SK-N-SH treated with all-trans-retinoic acid at 6 μM for 48 hours (cell line): ENCODE results near the gene AKAP7.
"Not testable (repeated sequence)": the region's sequence is repeated elsewhere in the genome, so short reads cannot be mapped to it uniquely, and the experiment has no call there.

Source experiments
- ATAC-seq: fragments of 200-7000 bp; cut with Tn5 transposase; 3 replicates; pipeline ENCODE4 v1.9.1; 2020; ENCODE audit warnings: mild to moderate bottlenecking, moderate library complexity
- ARNTL ChIP-seq: fragments of 450-650 bp; formaldehyde crosslinking; IDR thresholded peaks from 2 replicates; pipeline ENCODE4 v1.5.0; 2020; ENCODE audit warnings: low read depth, mild to moderate bottlenecking, moderate library complexity, borderline replicate concordance
- BACH2 ChIP-seq: fragments of 250-450 bp; sonication (Bioruptor Pico); IDR thresholded peaks from 2 replicates; pipeline ENCODE4 v1.9.0; 2021; ENCODE audit warnings: mild to moderate bottlenecking, borderline replicate concordance
- CSDC2 ChIP-seq: fragments of 250-450 bp; sonication (Bioruptor Pico); IDR thresholded peaks from 2 replicates; pipeline ENCODE4 v1.5.0; 2020; ENCODE audit warnings: mild to moderate bottlenecking, moderate library complexity
- GLIS3 ChIP-seq: fragments of 250-450 bp; sonication (Bioruptor Pico); IDR thresholded peaks from 2 replicates; pipeline ENCODE4 v1.5.0; 2020; ENCODE audit warnings: mild to moderate bottlenecking, moderate library complexity
- ISL1 ChIP-seq: fragments of 250-450 bp; sonication (Bioruptor Pico); IDR thresholded peaks from 2 replicates; pipeline ENCODE4 v2.1.2; 2022; ENCODE audit warnings: mild to moderate bottlenecking, moderate library complexity
- OSR1 ChIP-seq: fragments of 250-450 bp; sonication (Bioruptor Pico); IDR thresholded peaks from 2 replicates; pipeline ENCODE4 v1.8.0; 2022; ENCODE audit warnings: moderate library complexity, mild to moderate bottlenecking, inconsistent platforms
- PATZ1 ChIP-seq: fragments of 250-450 bp; sonication (Bioruptor Pico); IDR thresholded peaks from 2 replicates; pipeline ENCODE4 v1.8.0; 2020; ENCODE audit warnings: mild to moderate bottlenecking, moderate library complexity, borderline replicate concordance
- POU6F1 ChIP-seq: fragments of 250-450 bp; sonication (Bioruptor Pico); IDR thresholded peaks from 2 replicates; pipeline ENCODE4 v1.8.0; 2021; ENCODE audit warnings: low read depth, mild to moderate bottlenecking, moderate library complexity, borderline replicate concordance
- PPARA ChIP-seq: fragments of 250-450 bp; sonication (Bioruptor Pico); IDR thresholded peaks from 2 replicates; pipeline ENCODE4 v1.5.0; 2020; ENCODE audit warnings: mild to moderate bottlenecking, borderline replicate concordance
- RARB ChIP-seq: fragments of 250-450 bp; sonication (Bioruptor Pico); IDR thresholded peaks from 2 replicates; pipeline ENCODE4 v1.8.0; 2021; ENCODE audit warnings: mild to moderate bottlenecking, moderate library complexity
- SNAI2 ChIP-seq: fragments of 250-450 bp; sonication (Bioruptor Pico); IDR thresholded peaks from 2 replicates; pipeline ENCODE4 v1.5.0; 2020; ENCODE audit warnings: mild to moderate bottlenecking, moderate library complexity
- TCF4 ChIP-seq: fragments of 250-450 bp; sonication (Bioruptor Pico); IDR thresholded peaks from 2 replicates; pipeline ENCODE4 v1.8.0; 2021; ENCODE audit warnings: mild to moderate bottlenecking, moderate library complexity, borderline replicate concordance
- TOX ChIP-seq: fragments of 250-450 bp; sonication (Bioruptor Pico); IDR thresholded peaks from 2 replicates; pipeline ENCODE4 v1.8.0; 2021; ENCODE audit warnings: mild to moderate bottlenecking, moderate library complexity, borderline replicate concordance
- TSHZ2 ChIP-seq: fragments of 250-450 bp; sonication (Bioruptor Pico); IDR thresholded peaks from 2 replicates; pipeline ENCODE4 v1.5.0; 2020; ENCODE audit warnings: mild to moderate bottlenecking, moderate library complexity
- ZC3H10 ChIP-seq: fragments of 250-450 bp; sonication (Bioruptor Pico); IDR thresholded peaks from 2 replicates; pipeline ENCODE4 v1.5.1; 2021; ENCODE audit warnings: mild to moderate bottlenecking, moderate library complexity
- ZFP3 ChIP-seq: fragments of 250-450 bp; sonication (Bioruptor Pico); IDR thresholded peaks from 2 replicates; pipeline ENCODE4 v1.5.0; 2020; ENCODE audit warnings: mild to moderate bottlenecking, moderate library complexity
- ZFP30 ChIP-seq: fragments of 450-650 bp; formaldehyde crosslinking; IDR thresholded peaks from 2 replicates; pipeline ENCODE4 v1.5.0; 2022; ENCODE audit warnings: mild to moderate bottlenecking, moderate library complexity
- ZNF565 ChIP-seq: fragments of 450-650 bp; formaldehyde crosslinking; conservative IDR thresholded peaks from 2 replicates; pipeline ENCODE4 v1.5.0; 2020; ENCODE audit warnings: low read depth, mild to moderate bottlenecking, moderate library complexity
- ZNF70 ChIP-seq: fragments of 450-650 bp; formaldehyde crosslinking; IDR thresholded peaks from 2 replicates; pipeline ENCODE4 v1.5.0; 2020; ENCODE audit warnings: mild to moderate bottlenecking, moderate library complexity
- ZNF8 ChIP-seq: fragments of 450-650 bp; formaldehyde crosslinking; IDR thresholded peaks from 2 replicates; pipeline ENCODE4 v1.5.0; 2020; ENCODE audit warnings: mild to moderate bottlenecking, moderate library complexity

AKAP7 gene

GRCh38 chr6:131258010-131258652 lies 122.9 kb downstream of the AKAP7 start:
- no peak for TF ChIP-seq ZNF8 (CRISPR knock-in tag)
- TF ChIP-seq ARNTL (CRISPR knock-in tag) = no peak
- TF ChIP-seq OSR1 (CRISPR knock-in tag) = no peak
- no peak for TF ChIP-seq ZFP3
- no peak for TF ChIP-seq PPARA (CRISPR knock-in tag)
- TF ChIP-seq, all 23 proteins: peak for 0

GRCh38 chr6:131258816-131259476 lies 123.7 kb downstream of the AKAP7 start:
- TF ChIP-seq GLIS3 (CRISPR knock-in tag) = no peak
- no peak for TF ChIP-seq ZFP3
- no peak for TF ChIP-seq ZFP30 (CRISPR knock-in tag)
- TF ChIP-seq CSDC2 (CRISPR knock-in tag) = no peak
- no peak for TF ChIP-seq SNAI2 (CRISPR knock-in tag)
- TF ChIP-seq ISL1 (CRISPR knock-in tag) = no peak
- no peak for TF ChIP-seq BACH2 (CRISPR knock-in tag)
- no peak for TF ChIP-seq RARB (CRISPR knock-in tag)
- TF ChIP-seq ZC3H10 = no peak
- no peak for TF ChIP-seq TOX
- no peak for TF ChIP-seq TCF4 (CRISPR knock-in tag)
- TF ChIP-seq OSR1 (CRISPR knock-in tag) = no peak
- no peak for TF ChIP-seq PATZ1 (CRISPR knock-in tag)
- TF ChIP-seq ZNF8 (CRISPR knock-in tag) = no peak
- TF ChIP-seq TSHZ2 = no peak
- TF ChIP-seq PPARA (CRISPR knock-in tag) = no peak
- no peak for TF ChIP-seq ARNTL (CRISPR knock-in tag)
- no peak for TF ChIP-seq ZNF70 (CRISPR knock-in tag)
- ATAC-seq = no peak

More at GRCh38 chr6:131258010-131258652, 122.9 kb downstream of the AKAP7 start:
- ATAC-seq = no peak

- not testable (repeated sequence) for ATAC-seq
Measured at GRCh38 chr6:131260960-131261359, 125.7 kb downstream of the AKAP7 start.

GRCh38 chr6:131262060-131262459 lies 126.8 kb downstream of the AKAP7 start:
- ATAC-seq = no peak
- TF ChIP-seq ZNF8 (CRISPR knock-in tag) = no peak
- TF ChIP-seq OSR1 (CRISPR knock-in tag) = no peak

- TF ChIP-seq PATZ1 (CRISPR knock-in tag) = no peak
- TF ChIP-seq ZFP30 (CRISPR knock-in tag) = no peak
- TF ChIP-seq CSDC2 (CRISPR knock-in tag) = no peak
- no peak for TF ChIP-seq PPARA (CRISPR knock-in tag)
- no peak for TF ChIP-seq OSR1 (CRISPR knock-in tag)
- TF ChIP-seq TCF4 (CRISPR knock-in tag) = no peak
- no peak for TF ChIP-seq ARNTL (CRISPR knock-in tag)
- TF ChIP-seq ZNF565 = no peak
- no peak for TF ChIP-seq SNAI2 (CRISPR knock-in tag)
- no peak for TF ChIP-seq ZFP3
- no peak for TF ChIP-seq TOX
- no peak for TF ChIP-seq POU6F1 (CRISPR knock-in tag)
- ATAC-seq = no peak
Measured at GRCh38 chr6:131265939-131266338, 130.7 kb downstream of the AKAP7 start.
